MV-4-11 (cell line): ENCODE results near the gene CKB.

Experiments
- DNase-seq: peaks from one replicate; lab custom pipeline; 2025; lab: John Stamatoyannopoulos, UW

CKB gene

GRCh38 chr14:103485504-103485903 is 37.1 kb downstream of the CKB start:
- no peak for DNase-seq

- DNase-seq: no peak
Measured at GRCh38 chr14:103483600-103483999, 39.0 kb downstream of the CKB start.

GRCh38 chr14:103480595-103480994 is 42.0 kb downstream of the CKB start:
- DNase-seq: peak; percentile 79

GRCh38 chr14:103476631-103477030 is 46.0 kb downstream of the CKB start:
- no peak for DNase-seq

- DNase-seq: no peak
Measured at GRCh38 chr14:103476065-103476464, 46.6 kb downstream of the CKB start.

GRCh38 chr14:103474893-103475292 is 47.7 kb downstream of the CKB start:
- no peak for DNase-seq

GRCh38 chr14:103472939-103473338 is 49.7 kb downstream of the CKB start:
- no peak for DNase-seq
